Measurements from ENCODE around the gene ZNF385D.
A peak's percentile ranks its signal among the peaks of the same experiment; 100 is the strongest.
"Not testable (repeated sequence)": the region's sequence is repeated elsewhere in the genome, so short reads cannot be mapped to it uniquely, and the experiment has no call there.

ZNF385D gene

GRCh38 chr3:21505711-21506460 lies 245.1 kb downstream of the ZNF385D start:
- no peak for DNase-seq

- DNase-seq: no peak
Observed at GRCh38 chr3:21502656-21503055, 248.4 kb downstream of the ZNF385D start.

GRCh38 chr3:21500834-21501233 lies 250.2 kb downstream of the ZNF385D start:
- DNase-seq: no peak

- DNase-seq: not testable (repeated sequence)
Observed at GRCh38 chr3:21490671-21491070, 260.3 kb downstream of the ZNF385D start.

- no peak for DNase-seq
Observed at GRCh38 chr3:21487520-21487919, 263.5 kb downstream of the ZNF385D start.

GRCh38 chr3:21486024-21486935 lies 264.7 kb downstream of the ZNF385D start:
- DNase-seq: not testable (repeated sequence)

GRCh38 chr3:21484828-21485144 lies 266.2 kb downstream of the ZNF385D start:
- no peak for DNase-seq

- DNase-seq: peak; percentile 6
Observed at GRCh38 chr3:21484057-21484827, 266.8 kb downstream of the ZNF385D start.

GRCh38 chr3:21481991-21482390 lies 269.0 kb downstream of the ZNF385D start:
- DNase-seq: no peak

GRCh38 chr3:21477541-21478288 lies 273.3 kb downstream of the ZNF385D start:
- DNase-seq: no peak

GRCh38 chr3:21466476-21466875 lies 284.5 kb downstream of the ZNF385D start:
- no peak for DNase-seq

GRCh38 chr3:21464746-21465145 lies 286.3 kb downstream of the ZNF385D start:
- no peak for DNase-seq

- DNase-seq: no peak
Observed at GRCh38 chr3:21463319-21463718, 287.7 kb downstream of the ZNF385D start.

- DNase-seq: no peak
Observed at GRCh38 chr3:21462141-21462540, 288.9 kb downstream of the ZNF385D start.

- no peak for DNase-seq
Observed at GRCh38 chr3:21457084-21457483, 293.9 kb downstream of the ZNF385D start.

- DNase-seq: no peak
Observed at GRCh38 chr3:21449738-21450137, 301.3 kb downstream of the ZNF385D start.

- DNase-seq: no peak
Observed at GRCh38 chr3:21447476-21448151, 303.4 kb downstream of the ZNF385D start.

- no peak for DNase-seq
Observed at GRCh38 chr3:21446945-21447475, 304.0 kb downstream of the ZNF385D start.

- DNase-seq: no peak
Observed at GRCh38 chr3:21446027-21446426, 305.0 kb downstream of the ZNF385D start.

- no peak for DNase-seq
Observed at GRCh38 chr3:21441821-21442220, 309.2 kb downstream of the ZNF385D start.

GRCh38 chr3:21436835-21437234 lies 314.2 kb downstream of the ZNF385D start:
- DNase-seq: no peak

- no peak for DNase-seq
Observed at GRCh38 chr3:21435871-21436270, 315.1 kb downstream of the ZNF385D start.
